CD14-positive monocyte (primary cell): ENCODE data around the gene SARNP. TPM values are rescaled to one million over a fixed set of nuclear protein-coding genes. Genes with fewer than 3 reads are reported as not detected.
A peak's percentile ranks its signal among the peaks of the same experiment; 100 is the strongest.

Experiments used
- DNase-seq, 3 donors: peaks; one replicate each; pipeline ENCODE4 v3.0.0-alpha.2; 2011 to 2022
- H2AFZ ChIP-seq: 2 replicates; pipeline ENCODE4 v1.6.0; 2012; ENCODE audit warnings: mild to moderate bottlenecking, low read depth, low read length, inconsistent platforms; ENCODE audit not compliant: insufficient read depth, poor library complexity, severe bottlenecking
- H3K27ac ChIP-seq, 2 donors: 1 replicate in 1 of 2; 2 replicates in 1 of 2; pipeline ENCODE4 v1.5.1; 2012 to 2013; ENCODE audit warnings: low read length in 2 of 2, control low read depth in 1 of 2, inconsistent platforms in 1 of 2, low read depth in 1 of 2, mild to moderate bottlenecking in 1 of 2
- H3K27me3 ChIP-seq, 2 donors: one replicate each; pipeline versions ENCODE4 v1.6.0 to v1.6.1; 2011 to 2013; ENCODE audit warnings: low read length in 2 of 2; ENCODE audit not compliant: control insufficient read depth in 2 of 2, insufficient read depth in 2 of 2
- H3K36me3 ChIP-seq, 2 donors: replicated peaks in 1 of 2; 1 replicate in 1 of 2; 2 replicates in 1 of 2; pipeline versions ENCODE4 v1.5.1 to v1.6.1; 2012 to 2013; ENCODE audit warnings: low read length in 2 of 2, control low read depth in 1 of 2, inconsistent platforms in 1 of 2, mild to moderate bottlenecking in 1 of 2; ENCODE audit not compliant: insufficient read depth in 2 of 2, control insufficient read depth in 1 of 2
- H3K4me1 ChIP-seq, 2 donors: 1 replicate in 1 of 2; 2 replicates in 1 of 2; pipeline versions ENCODE4 v1.5.1 to v1.6.1; 2012 to 2013; ENCODE audit warnings: low read length in 2 of 2, control low read depth in 1 of 2, inconsistent platforms in 1 of 2, mild to moderate bottlenecking in 1 of 2, moderate library complexity in 1 of 2; ENCODE audit not compliant: insufficient read depth in 2 of 2, control insufficient read depth in 1 of 2
- H3K4me2 ChIP-seq: replicated peaks from 2 replicates; pipeline ENCODE3; 2012; ENCODE audit warnings: low read length, moderate library complexity, mild to moderate bottlenecking; ENCODE audit not compliant: poor library complexity, severe bottlenecking; ENCODE audit errors: extremely low read depth
- H3K4me3 ChIP-seq, 3 experiments: fragments of 200-600 bp in 1 of 3; sonication (generic) in 1 of 3; replicated peaks in 1 of 3; 1 replicate in 2 of 3; 2 replicates in 1 of 3; pipeline ENCODE4 v1.5.1; 2011 to 2013; ENCODE audit warnings: low read length in 3 of 3, mild to moderate bottlenecking in 3 of 3, control low read depth in 2 of 3, low read depth in 2 of 3, inconsistent platforms in 1 of 3, moderate library complexity in 1 of 3
- H3K79me2 ChIP-seq: 2 replicates; pipeline ENCODE4 v1.6.0; 2012; ENCODE audit warnings: mild to moderate bottlenecking, control low read depth, inconsistent platforms, low read length, moderate library complexity; ENCODE audit not compliant: insufficient read depth
- H3K9ac ChIP-seq: 2 replicates; pipeline ENCODE4 v1.6.0; 2017; ENCODE audit warnings: low read length, mild to moderate bottlenecking; ENCODE audit not compliant: insufficient read depth, poor library complexity, severe bottlenecking
- H3K9me3 ChIP-seq, 2 donors: replicated peaks in 1 of 2; 1 replicate in 1 of 2; 2 replicates in 1 of 2; pipeline versions ENCODE4 v1.5.1 to v1.6.1; 2012 to 2013; ENCODE audit warnings: low read length in 2 of 2, control low read depth in 1 of 2; ENCODE audit not compliant: control insufficient read depth in 1 of 2, insufficient read depth in 1 of 2
- H4K20me1 ChIP-seq: 2 replicates; pipeline ENCODE4 v1.6.0; 2012; ENCODE audit warnings: mild to moderate bottlenecking, low read length, control low read depth, moderate library complexity; ENCODE audit not compliant: insufficient read depth
- H3K27ac Mint-ChIP-seq, 7 donors: one replicate each; pipeline ENCODE4 v1.8.0; 2020; ENCODE audit warnings: mild to moderate bottlenecking in 7 of 7, mixed read lengths in 7 of 7, moderate library complexity in 6 of 7, inconsistent platforms in 2 of 7
- H3K27me3 Mint-ChIP-seq, 3 donors: one replicate each; pipeline ENCODE4 v1.8.0; 2021 to 2022; ENCODE audit warnings: low read depth in 3 of 3, mild to moderate bottlenecking in 3 of 3, mixed read lengths in 3 of 3, moderate library complexity in 3 of 3, inconsistent platforms in 1 of 3
- H3K36me3 Mint-ChIP-seq, 2 donors: one replicate each; pipeline ENCODE4 v1.8.0; 2020; ENCODE audit warnings: mixed read lengths in 2 of 2, inconsistent platforms in 1 of 2, mild to moderate bottlenecking in 1 of 2
- H3K4me1 Mint-ChIP-seq: one replicate; pipeline ENCODE4 v1.8.0; 2020; ENCODE audit warnings: mild to moderate bottlenecking, mixed read lengths
- H3K4me3 Mint-ChIP-seq, 2 donors: one replicate each; pipeline ENCODE4 v1.8.0; 2020; ENCODE audit warnings: mild to moderate bottlenecking in 2 of 2, mixed read lengths in 2 of 2, moderate library complexity in 1 of 2
- H3K9me3 Mint-ChIP-seq, 7 donors: one replicate each; pipeline ENCODE4 v1.8.0; 2020 to 2022; ENCODE audit warnings: mixed read lengths in 7 of 7, mild to moderate bottlenecking in 6 of 7, moderate library complexity in 6 of 7, inconsistent platforms in 2 of 7
- CTCF ChIP-seq: fragments of 200-600 bp; IDR thresholded peaks from one replicate; pipeline ENCODE4 v1.8.0; 2022; ENCODE audit warnings: antibody characterized with exemption, mild to moderate bottlenecking
- WGBS: methylation state at CpG from one replicate; pipeline ENCODE4 v1.1.5; 2013; ENCODE audit warnings: missing lambda C conversion rate; ENCODE audit not compliant: insufficient coverage; 5-methylcytosine and 5-hydroxymethylcytosine counted together
- intact Hi-C, 2 donors: fragments of 100-400 bp; cut with micrococcal nuclease; formaldehyde crosslinking; loops; one replicate each; pipeline versions ENCODE4 v1.15.0 to v1.15.1; 2023
- polyA plus RNA-seq, 3 donors: library from polyadenylated mRNA; depleted of rRNA in 1 of 3; unstranded in 2 of 3; stranded (reverse) in 1 of 3; fragments of 300-500 nt in 2 of 3; fragments of >200 nt in 1 of 3; fragmentation: Illumina TruSeq in 2 of 3; gene quantifications; 1 replicate in 2 of 3; 2 replicates in 1 of 3; pipeline ENCODE4 v1.2.3, GENCODE V29; 2012 to 2021

The SARNP gene
- polyA plus RNA-seq, 3 donors, result 28.9 to 139 (median 98.6) TPM

GRCh38 chr12:55724226-55724939, 93.1 kb downstream of the SARNP start:
- no peaks in the 10 kb centered on the region for H3K27me3 Mint-ChIP-seq
- Histone ChIP-seq H3K9me3 (no peaks in the 10 kb centered on the region), H3K36me3 (peaks cover 30 to 76% of the 10 kb centered on the region in 2 donors), H2AFZ (no peak overlapping the region), H3K27ac (no peak overlapping the region), H4K20me1 (peaks cover 61% of the 10 kb centered on the region), H3K4me1 (peaks cover 19 to 42% of the 10 kb centered on the region in 2 donors), H3K4me2 (no peak overlapping the region), H3K27me3 (no peaks in the 10 kb centered on the region), H3K4me3 (no peak overlapping the region), H3K79me2 (peaks cover 42% of the 10 kb centered on the region), H3K9ac (no peak overlapping the region)
- 85% methylated on average over 7 of the region's 11 CpGs for WGBS
- peaks cover 51% of the 10 kb centered on the region for H3K4me1 Mint-ChIP-seq
- DNase-seq, result peak; percentile 68 to 72 (median 70)
- H3K36me3 Mint-ChIP-seq, result peaks cover 51 to 67% of the 10 kb centered on the region in 2 donors
- intact Hi-C loops, result loop anchor here in 1 of 2 donors (5.0 kb wide), 1 partner anchor 67 kb away; no protein-coding TSS in a partner anchor
- peak; percentile 77 for TF ChIP-seq CTCF
- peaks cover 0 to 4% (median 0%) of the 10 kb centered on the region in 7 donors for H3K9me3 Mint-ChIP-seq
- H3K27ac Mint-ChIP-seq, result peak overlapping the region in 6 of 7 donors; percentile 6 to 76 (median 54)
- no peak overlapping the region for H3K4me3 Mint-ChIP-seq

- WGBS, result 91% methylated on average over 10 of the region's 10 CpGs
These were observed 93.9 kb downstream of the SARNP start for GRCh38 chr12:55723516-55724225.

More at GRCh38 chr12:55723516-55724225, 93.9 kb downstream of the SARNP start:
- peaks cover 19 to 47% of the 10 kb centered on the region in 2 donors for H3K4me1 ChIP-seq
- no peaks in the 10 kb centered on the region for H3K27me3 ChIP-seq
- Mint-ChIP-seq H3K36me3 (peaks cover 57 to 74% of the 10 kb centered on the region in 2 donors), H3K27me3 (no peaks in the 10 kb centered on the region), H3K4me3 (no peak overlapping the region), H3K27ac (peak overlapping the region in 3 of 7 donors; percentile 35 to 57 (median 53)), H3K9me3 (peaks cover 0 to 4% (median 0%) of the 10 kb centered on the region in 7 donors), H3K4me1 (peaks cover 55% of the 10 kb centered on the region)
- no peak overlapping the region for H3K4me2 ChIP-seq
- H3K9ac ChIP-seq, result no peak overlapping the region
- no peak overlapping the region for H3K4me3 ChIP-seq
- no peak overlapping the region for H3K27ac ChIP-seq
- H4K20me1 ChIP-seq, result peaks cover 68% of the 10 kb centered on the region
- no peak overlapping the region for H2AFZ ChIP-seq
- H3K36me3 ChIP-seq, result peaks cover 38 to 83% of the 10 kb centered on the region in 2 donors
- peaks cover 42% of the 10 kb centered on the region for H3K79me2 ChIP-seq
- H3K9me3 ChIP-seq, result no peaks in the 10 kb centered on the region
- no peak for DNase-seq
- no peak for TF ChIP-seq CTCF
- intact Hi-C loops, result loop anchor here in 1 of 2 donors (5.0 kb wide), 1 partner anchor 66 kb away; no protein-coding TSS in a partner anchor
